ENCODE measurements around the gene CFD.
A peak's percentile ranks its signal among the peaks of the same experiment; 100 is the strongest.

The CFD gene

GRCh38 chr19:870314-870713 lies 10.8 kb downstream of the CFD start:
- H3K9me3 ChIP-seq = no peaks in the 10 kb centered on the region
- no peak overlapping the region for H3K4me3 ChIP-seq (ENCODE audit: low read depth, low read length)
- H3K27me3 ChIP-seq = no peaks in the 10 kb centered on the region; the same call in 1 of the 2 replicates
- no peak for TF ChIP-seq CTCF (IDR thresholded peaks at IDR 0.05; ENCODE audit: low read depth, low read length)
- H3K4me1 ChIP-seq = peaks cover 10% of the 10 kb centered on the region
- H3K36me3 ChIP-seq = peaks cover 20% of the 10 kb centered on the region
- DNase-seq = no peak

DNA sequence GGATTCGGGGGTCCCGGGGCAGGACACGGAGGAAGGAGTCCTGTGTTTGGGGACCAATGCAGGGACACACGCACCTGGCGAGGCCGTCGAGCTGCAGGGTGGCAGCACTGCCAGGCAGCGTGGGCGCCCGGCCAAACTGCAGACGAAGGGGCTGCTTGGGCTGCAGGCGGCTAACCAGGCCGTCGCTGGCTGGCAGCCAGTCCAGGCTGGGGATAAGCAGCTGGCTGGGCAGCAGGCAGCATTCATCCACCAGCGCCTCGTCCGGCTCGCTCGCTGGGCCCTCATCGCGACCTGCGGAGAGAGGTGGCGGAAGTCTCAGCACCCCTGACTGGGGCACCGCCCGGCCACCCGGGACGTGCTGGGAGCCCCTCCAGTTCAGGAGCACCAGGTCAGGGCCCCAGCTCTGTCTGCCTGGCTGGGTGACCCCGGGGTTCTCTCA lies 11.5 kb downstream of the CFD start:
- Histone ChIP-seq H3K27me3 (no peaks in the 10 kb centered on the region), H3K4me3 (ENCODE audit: low read depth, low read length) (no peak overlapping the region), H3K9me3 (no peaks in the 10 kb centered on the region), H3K36me3 (peaks cover 23% of the 10 kb centered on the region), H3K4me1 (peaks cover 10% of the 10 kb centered on the region)
- peak; percentile 85 for DNase-seq
- TF ChIP-seq CTCF (IDR thresholded peaks at IDR 0.05; ENCODE audit: low read depth, low read length) = no peak

DNA sequence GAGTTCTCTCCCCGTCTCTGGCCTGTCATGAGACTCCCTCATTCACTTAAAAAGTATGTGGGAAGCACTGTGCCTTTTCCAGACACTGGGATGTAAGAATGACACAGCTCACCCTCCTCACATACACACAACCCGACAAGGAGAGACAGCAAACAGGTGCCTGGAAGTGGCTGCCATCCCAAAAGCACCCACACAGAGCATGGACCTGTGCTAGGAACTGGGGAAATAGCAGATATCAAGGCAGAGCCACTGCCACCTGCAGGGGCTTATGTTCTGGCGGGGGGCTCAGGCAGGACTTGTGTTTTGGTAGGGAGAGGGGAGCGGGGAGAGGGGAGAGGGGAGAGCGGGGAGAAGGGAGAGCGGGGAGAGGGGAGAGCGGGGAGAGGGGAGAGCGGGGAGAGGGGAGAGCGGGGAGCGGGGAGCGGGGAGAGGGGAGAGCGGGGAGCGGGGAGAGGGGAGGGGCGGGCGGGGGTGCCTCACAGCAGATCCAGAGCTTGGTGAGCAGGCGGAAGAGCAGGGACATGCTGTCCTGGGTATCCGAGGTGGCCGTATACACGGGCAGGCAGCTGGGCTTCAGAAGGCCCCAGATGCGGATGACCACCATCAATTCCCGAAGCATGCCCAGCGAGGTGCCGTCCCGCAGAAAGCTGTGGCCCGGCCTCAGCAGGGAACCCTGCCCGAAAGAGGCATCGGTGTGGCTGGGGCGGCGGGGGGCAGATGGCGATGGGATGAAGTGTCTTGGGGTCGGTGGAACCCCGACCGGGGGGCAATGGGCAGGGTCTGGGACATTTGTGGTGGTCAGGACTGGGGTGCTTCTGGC lies 12.2 kb downstream of the CFD start:
- Histone ChIP-seq H3K36me3 (peaks cover 23% of the 10 kb centered on the region), H3K4me1 (peaks cover 10% of the 10 kb centered on the region), H3K4me3 (ENCODE audit: low read depth, low read length) (no peak overlapping the region), H3K9me3 (no peaks in the 10 kb centered on the region), H3K27me3 (no peaks in the 10 kb centered on the region)
- no peak for TF ChIP-seq CTCF (IDR thresholded peaks at IDR 0.05; ENCODE audit: low read depth, low read length)
- DNase-seq = peak; percentile 49

GRCh38 chr19:872266-872951 lies 12.9 kb downstream of the CFD start:
- H3K27me3 ChIP-seq = no peaks in the 10 kb centered on the region
- DNase-seq = peak; percentile 64
- no peak overlapping the region for H3K4me3 ChIP-seq (ENCODE audit: low read depth, low read length)
- peaks cover 10% of the 10 kb centered on the region for H3K4me1 ChIP-seq
- TF ChIP-seq CTCF (IDR thresholded peaks at IDR 0.05; ENCODE audit: low read depth, low read length) = no peak
- no peaks in the 10 kb centered on the region for H3K9me3 ChIP-seq
- H3K36me3 ChIP-seq = peaks cover 23% of the 10 kb centered on the region

DNA sequence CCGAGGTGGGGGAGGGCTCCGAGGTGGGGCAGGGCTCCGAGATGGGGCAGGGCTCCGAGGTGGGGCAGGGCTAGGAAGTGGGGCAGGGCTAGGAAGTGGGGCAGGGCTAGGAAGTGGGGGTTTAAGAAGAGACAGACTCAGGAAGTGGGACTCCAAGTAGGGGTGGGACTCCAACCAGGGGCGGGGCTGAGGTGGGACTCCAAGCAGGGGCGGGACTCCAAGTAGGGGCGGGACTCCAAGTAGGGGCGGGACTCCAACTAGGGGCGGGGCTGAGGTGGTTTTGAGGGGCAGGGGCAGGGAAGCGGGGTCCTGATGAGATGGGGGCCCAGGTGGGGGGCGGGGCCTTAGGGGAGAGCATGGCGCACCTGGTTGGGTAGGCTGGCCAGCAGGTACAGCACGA lies 13.6 kb downstream of the CFD start:
- H3K27me3 ChIP-seq = no peaks in the 10 kb centered on the region
- DNase-seq = no peak
- no peaks in the 10 kb centered on the region for H3K9me3 ChIP-seq
- H3K36me3 ChIP-seq = peaks cover 20% of the 10 kb centered on the region
- H3K4me3 ChIP-seq (ENCODE audit: low read depth, low read length) = no peak overlapping the region
- TF ChIP-seq CTCF (IDR thresholded peaks at IDR 0.05; ENCODE audit: low read depth, low read length) = no peak
- H3K4me1 ChIP-seq = peaks cover 10% of the 10 kb centered on the region

DNA sequence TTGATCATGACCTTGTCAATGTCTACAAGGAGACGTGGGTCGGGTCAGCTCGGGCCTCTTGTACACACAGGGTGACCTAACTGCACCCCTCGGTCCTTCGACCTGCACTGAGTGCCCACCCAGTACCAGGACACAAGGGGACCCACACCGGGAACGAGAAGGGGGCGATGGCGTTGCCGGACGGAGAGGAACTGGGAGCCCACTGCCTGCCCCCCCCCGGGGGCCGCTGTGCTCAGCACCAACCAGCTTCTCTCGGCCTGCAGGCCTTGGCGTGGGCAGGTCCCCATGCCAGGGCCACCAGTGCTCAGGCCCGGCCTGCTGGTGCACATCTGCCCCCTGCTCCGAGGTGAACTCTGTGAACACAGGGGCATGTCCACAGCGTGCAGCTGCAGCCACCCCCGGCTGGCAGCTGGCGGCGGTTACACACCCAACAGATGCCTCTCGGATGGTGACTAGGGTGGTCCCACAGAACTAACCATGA lies 14.1 kb downstream of the CFD start:
- Histone ChIP-seq H3K9me3 (no peaks in the 10 kb centered on the region), H3K27me3 (no peaks in the 10 kb centered on the region), H3K4me3 (ENCODE audit: low read depth, low read length) (no peak overlapping the region), H3K4me1 (peaks cover 10% of the 10 kb centered on the region), H3K36me3 (peaks cover 15% of the 10 kb centered on the region)
- TF ChIP-seq CTCF (IDR thresholded peaks at IDR 0.05; ENCODE audit: low read depth, low read length) = no peak
- no peak for DNase-seq

Measured in BE2C (cell line).